ENCODE data around the gene POLDIP3. TPM values are rescaled to one million over a fixed set of nuclear protein-coding genes. Genes with fewer than 3 reads are reported as not detected.
"Not testable (repeated sequence)": the region's sequence is repeated elsewhere in the genome, so short reads cannot be mapped to it uniquely, and the experiment has no call there.

POLDIP3 gene
- polyA plus RNA-seq, 3 donors, result 110 to 117 (median 117) TPM

DNA sequence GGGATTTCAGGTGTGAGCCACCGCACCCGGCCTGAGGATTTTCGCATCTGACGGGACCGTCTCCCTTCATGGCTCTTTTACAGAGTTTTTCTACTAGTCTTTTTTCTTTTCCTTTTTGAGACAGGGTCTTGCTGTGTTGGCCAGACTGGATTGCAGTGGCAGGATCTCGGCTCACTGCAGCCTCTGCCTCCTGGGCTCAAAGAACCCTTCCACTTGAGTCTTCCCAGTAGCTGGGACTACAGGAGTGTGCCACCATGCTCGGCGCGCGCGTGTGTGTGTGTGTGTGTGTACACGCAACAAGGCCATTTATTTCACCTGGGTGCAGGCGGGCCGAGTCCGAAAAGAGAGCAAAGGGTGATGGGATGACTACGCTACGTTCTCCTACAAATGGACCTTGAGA is 50.0 kb downstream of the POLDIP3 start:
- no peak for DNase-seq

GRCh38 chr22:42563943-42564342 is 50.7 kb downstream of the POLDIP3 start:
- not testable (repeated sequence) for DNase-seq

DNA sequence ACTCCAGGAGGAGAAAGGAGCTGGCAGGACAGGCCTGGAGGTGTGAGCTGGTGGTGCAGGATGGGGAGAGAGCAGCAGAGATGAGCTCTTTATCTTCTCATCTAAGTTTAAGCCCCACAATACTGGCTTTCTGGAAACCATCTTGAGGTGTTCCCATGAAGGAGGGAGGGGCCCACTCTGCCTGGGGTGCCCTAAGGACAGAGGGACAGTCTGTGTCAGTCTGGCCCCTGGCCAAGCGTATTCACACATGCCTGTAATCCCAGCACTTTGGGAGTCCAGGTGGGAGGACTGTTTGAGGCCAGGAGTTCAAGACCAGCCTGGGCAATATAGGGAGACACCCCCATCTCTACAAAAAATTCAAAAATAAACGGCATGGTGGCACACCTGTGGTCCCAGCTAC is 52.0 kb downstream of the POLDIP3 start:
- DNase-seq, result no peak

GRCh38 chr22:42562279-42562678 is 52.4 kb downstream of the POLDIP3 start:
- no peak for DNase-seq

GRCh38 chr22:42561856-42562255 is 52.8 kb downstream of the POLDIP3 start:
- no peak for DNase-seq

DNA sequence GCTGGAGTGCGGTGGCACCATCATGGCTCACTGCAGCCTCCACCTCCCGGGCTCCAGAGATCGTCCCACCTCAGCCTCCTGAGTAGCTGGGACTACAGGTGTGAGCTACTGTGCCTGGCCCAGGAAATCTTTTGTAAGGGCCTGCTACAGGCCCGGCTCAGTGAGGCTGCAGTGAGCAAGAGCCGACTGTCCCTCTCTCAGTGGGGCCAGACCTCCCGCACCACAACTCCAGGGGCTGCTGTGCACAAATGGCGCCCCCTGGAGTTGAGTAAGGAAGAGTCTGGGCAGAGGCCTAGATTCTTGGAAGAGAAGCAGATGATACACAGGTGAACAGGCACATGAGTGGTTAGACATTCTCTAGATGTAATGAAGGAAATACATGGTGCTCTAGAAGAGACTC is 53.9 kb downstream of the POLDIP3 start:
- DNase-seq, result no peak

- no peak for DNase-seq
These were observed 54.3 kb downstream of the POLDIP3 start for GRCh38 chr22:42560381-42560780.

DNA sequence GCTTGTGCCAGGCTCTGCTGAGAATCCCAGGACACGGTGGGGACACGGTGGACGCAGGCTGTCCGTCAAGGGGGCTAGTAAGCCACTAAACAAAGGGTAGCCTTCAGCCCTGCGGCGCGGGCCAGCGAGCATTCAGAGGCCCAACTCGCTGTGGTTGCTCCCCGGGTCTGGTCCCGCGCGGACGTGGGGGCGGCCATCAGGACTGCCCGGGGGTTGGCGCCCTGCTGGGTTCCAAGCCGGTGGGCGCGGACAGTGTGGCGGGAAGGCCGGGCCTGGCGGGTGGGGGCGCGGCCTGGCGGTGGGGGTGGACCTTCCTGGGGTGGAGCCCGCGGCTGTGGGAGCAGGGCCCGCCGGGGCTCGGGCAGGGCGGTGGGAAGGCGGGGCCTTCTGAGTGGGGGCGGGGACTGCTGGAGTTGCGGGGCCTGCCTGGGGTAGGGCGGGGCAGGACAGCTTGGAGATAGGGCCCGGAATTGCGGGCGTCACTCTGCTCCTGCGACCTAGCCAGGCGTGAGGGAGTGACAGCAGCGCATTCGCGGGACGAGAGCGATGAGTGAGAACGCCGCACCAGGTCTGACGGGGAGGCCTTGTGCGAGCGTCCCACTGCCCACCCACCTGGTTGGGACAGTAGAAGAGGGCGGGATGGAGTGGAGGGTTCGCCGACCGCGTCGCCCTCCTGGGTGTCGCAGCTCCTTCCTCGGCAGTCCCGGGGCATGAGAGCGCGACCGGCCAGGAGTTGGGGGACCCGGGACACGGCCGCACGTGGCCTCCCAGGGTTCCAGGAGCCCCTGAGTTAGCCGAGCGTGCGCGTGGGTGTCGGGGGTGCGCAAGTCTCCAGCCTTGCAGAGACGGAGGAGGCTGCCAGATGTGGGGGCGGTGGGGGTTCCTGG is 61.0 kb downstream of the POLDIP3 start, which contains the start of gene SERHL2:
SERHL2 (plus strand) TSS at position 482 of the 887 bp plus-strand sequence; CDS start at position 547, 65 bp downstream.
- peak; percentile 86 for DNase-seq

- DNase-seq, result not testable (repeated sequence)
These were observed 62.4 kb downstream of the POLDIP3 start for GRCh38 chr22:42552294-42552647.

- DNase-seq, result peak; percentile 53
These were observed 65.2 kb downstream of the POLDIP3 start for GRCh38 chr22:42549331-42550060.

DNA sequence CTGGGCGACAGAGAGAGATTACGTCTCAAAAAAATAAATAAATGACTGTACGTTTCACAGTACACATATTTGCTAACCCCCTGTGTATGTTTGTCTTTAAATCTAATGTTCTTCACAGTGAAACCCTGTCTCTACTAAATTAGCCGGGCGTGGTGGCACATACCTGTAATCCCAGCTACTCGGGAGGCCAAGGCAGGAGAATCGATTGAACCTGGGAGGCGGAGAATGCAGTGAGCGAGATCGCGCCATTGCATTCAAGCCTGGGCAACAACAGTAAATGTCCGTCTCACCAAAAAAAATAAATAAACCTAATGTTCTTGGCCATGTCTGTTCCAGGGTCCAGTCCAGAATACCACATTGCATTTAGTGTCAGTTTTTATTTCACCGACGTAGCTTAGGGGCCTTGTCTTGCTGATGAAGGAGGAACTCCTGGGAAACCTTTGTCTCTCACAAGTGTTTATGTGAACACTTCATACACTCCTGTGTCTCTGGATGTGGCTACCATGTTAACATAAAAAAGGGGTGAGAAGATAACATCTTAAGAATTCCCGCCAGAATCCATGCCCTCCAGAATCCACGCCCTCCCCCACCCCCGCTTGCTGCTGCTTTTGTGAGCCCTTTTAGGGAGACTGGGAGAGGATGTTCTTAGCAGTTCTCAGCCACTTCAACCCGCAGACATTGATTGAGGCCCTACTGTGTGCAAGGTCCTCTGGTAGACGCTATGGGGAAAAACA is 65.9 kb downstream of the POLDIP3 start:
- no peak for DNase-seq

GRCh38 chr22:42548126-42548525 is 66.6 kb downstream of the POLDIP3 start:
- DNase-seq, result not testable (repeated sequence)

DNA sequence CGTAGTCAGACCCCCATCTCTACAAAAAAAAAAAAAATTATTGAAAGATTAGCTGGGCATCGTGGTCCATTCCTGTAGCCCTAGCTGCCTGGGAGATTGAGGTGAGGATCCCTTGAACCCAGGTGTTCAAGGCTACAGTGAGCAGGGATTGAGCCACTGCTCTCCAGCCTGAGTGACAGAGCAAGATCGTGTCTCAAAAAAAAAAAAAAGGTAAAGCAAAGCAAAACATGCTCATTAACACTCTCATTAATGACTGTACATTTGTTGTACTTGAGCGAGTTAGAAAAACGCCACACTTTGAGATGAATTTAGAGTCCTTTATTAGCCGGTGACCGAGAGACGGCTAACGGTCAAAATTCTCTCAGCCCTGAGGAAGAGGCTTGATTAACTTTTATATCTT is 67.1 kb downstream of the POLDIP3 start:
- no peak for DNase-seq

DNA sequence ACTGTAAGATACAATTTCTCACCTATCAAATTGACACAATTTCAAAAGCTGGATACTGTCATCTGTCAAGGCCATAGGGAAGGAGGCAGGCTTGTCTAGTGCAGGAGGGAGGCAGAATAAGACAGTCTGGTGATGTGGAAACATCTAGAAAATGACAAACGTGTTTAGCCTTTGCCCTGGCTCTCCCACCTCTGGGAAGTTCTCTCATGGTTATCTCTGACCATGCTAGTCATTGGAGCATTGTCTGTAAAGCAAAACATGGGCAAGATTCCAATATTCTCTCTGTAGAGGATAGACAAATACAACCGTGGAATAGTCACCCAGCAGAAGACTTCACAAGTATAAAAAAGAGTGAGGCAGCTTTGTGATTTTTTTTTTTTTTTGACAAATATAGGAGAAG is 70.0 kb downstream of the POLDIP3 start:
- DNase-seq, result no peak

GRCh38 chr22:42539236-42539771 is 75.4 kb downstream of the POLDIP3 start:
- DNase-seq, result not testable (repeated sequence)

GRCh38 chr22:42537199-42537831 is 77.4 kb downstream of the POLDIP3 start:
- not testable (repeated sequence) for DNase-seq

DNA sequence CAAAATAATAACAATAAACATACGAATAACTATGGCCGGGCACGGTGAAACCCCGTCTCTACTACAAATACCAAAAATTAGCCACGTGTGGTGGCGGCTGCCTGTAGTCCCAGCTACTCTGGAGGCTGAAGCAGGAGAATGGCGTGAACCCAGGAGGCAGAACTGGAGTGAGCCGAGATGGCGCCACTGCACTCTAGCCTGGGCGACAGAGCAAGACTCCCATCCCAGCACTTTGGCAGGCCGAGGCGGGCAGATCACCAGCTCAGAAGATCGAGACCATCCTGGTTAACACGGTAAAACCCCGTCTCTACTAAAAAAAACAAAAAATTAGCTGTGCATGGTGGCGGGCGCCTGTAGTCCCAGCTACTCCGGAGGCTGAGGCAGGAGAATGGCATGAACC is 78.0 kb downstream of the POLDIP3 start:
- not testable (repeated sequence) for DNase-seq

- DNase-seq, result no peak
These were observed 78.5 kb downstream of the POLDIP3 start for GRCh38 chr22:42536166-42536565.

GRCh38 chr22:42535082-42535731 is 79.5 kb downstream of the POLDIP3 start:
- not testable (repeated sequence) for DNase-seq

All from renal pelvis (tissue), 4 donors.